ENCODE results near the gene SERBP1.
"Not testable (repeated sequence)": the region's sequence is repeated elsewhere in the genome, so short reads cannot be mapped to it uniquely, and the experiment has no call there.

SERBP1 gene

DNA sequence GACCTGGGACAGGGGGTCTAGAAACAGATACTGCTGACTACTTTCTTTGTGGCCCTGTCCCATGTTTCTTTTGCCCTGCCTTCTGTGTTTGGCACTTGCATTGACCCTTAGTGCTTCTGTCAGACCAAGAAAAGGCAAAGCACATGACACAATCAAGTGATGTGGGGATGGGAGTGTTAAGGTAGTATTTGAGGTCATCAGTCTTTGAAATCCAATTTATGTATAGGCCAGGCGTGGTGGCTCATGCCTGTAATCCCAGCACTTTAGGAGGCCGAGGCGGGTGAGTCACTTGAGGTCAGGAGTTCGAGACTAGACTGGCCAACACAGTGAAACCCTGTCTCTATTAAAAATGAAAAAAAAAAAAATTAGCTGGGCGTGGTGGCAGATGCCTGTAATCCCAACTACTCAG, 26.0 kb downstream of the SERBP1 start:
- no peak for DNase-seq

DNA sequence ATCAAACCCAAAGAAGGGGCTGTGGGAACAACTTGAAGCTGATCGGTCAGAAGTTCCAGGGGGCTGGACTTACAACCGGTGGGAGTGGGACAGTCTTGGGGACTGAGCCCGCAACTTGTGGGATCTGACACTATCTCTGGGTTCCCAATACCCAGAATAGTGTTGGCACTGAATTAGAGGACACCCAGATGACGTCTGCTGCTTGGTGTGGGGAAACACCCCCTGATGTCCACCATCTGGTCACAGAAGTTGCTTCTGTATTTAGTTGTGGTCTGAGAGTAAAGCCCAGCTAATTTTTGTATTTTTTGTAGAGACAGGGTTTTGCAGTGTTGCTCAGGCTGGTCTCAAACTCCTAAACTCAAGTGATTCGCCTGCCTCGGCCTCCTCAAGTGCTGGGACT, 28.8 kb downstream of the SERBP1 start:
- no peak for DNase-seq

DNA sequence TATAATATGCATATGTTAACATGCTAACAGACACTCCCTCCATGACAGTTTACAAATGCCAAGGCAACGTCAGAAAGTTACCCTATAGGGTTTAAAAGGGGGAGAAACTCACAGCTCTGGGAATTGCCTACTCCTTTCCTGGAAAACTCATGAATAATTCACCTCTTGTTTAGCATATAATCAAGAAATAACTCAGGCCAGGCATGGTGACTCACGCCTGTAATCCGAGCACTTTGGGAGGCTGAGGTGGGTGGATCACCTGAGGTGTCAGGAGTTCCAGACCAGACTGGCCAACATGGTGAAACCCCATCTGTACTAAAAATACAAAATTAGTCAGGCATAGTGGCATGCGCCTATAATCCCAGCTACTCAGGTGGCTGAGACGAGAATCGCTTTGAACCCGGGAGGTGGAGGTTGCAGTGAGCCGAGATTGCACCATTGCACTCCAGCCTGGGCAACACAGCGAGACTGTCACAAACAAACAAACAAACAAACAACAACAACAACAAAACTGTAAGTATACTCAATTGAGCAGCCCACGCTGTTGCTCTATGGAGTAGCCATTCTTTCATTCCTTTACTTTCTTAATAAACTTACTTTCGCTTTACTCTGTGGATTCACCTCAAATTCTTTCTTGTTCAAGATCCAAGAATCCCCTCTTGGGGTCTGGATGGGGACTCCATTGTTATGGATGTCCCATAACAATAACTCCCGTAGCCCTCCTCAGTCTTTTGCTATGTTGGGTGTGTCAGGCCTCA, 30.0 kb downstream of the SERBP1 start:
- DNase-seq = not testable (repeated sequence)

DNA sequence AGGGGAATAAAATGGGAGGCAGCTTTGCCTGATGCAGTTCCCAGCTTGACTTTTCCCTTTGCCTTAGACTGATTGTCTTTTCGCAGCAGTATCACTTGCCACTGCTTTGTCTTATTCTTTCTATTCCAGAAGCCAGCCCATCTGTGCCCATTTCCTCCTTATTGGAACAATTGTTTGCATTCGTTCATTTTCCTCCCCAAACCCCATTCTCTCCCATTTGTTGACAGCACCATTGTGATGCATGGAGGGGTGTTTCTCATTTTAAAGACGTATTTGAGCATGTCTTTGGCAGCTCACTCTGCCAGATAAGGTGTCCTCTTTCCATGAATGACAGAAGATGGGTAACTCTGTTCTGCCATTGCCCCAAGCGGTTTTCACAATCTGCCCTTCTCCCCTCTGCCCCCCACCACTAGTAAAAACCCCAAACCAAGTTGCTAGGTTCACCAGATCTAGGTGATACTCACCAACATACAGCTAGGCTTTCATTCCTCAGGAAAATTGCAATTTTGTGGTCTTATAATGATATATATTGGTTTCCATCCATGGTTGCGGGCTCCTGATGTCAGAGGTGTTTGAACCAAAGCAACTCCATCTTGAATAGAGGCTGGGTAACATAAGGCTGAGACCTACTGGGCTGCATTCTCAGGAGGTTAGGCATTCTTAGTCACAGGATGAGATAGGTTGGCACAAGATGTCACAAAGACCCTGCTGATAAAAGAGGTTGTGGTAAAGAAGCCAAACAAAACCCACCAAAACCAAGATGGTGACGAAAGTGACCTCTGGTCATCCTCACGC, 30.8 kb downstream of the SERBP1 start:
- DNase-seq = no peak

DNA sequence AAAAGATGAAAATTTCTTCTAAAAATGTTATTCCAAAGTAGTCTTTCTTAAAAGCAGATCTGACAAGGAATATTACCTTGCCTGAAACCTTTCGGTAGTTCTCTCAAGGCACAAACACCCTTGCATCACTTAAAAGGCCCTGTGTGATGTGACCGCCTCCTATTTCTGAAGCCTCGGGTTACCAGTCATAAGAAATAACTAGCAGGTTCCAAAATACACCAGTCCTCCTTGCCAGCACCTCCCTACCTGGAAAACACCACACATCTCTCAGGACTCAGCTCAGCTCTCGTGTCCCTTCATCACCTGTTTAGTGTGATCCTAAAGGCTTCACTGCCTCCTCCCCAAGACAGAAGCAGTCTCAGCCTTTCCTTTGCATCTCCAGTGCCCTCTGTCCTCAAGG, 35.7 kb downstream of the SERBP1 start:
- no peak for DNase-seq

DNA sequence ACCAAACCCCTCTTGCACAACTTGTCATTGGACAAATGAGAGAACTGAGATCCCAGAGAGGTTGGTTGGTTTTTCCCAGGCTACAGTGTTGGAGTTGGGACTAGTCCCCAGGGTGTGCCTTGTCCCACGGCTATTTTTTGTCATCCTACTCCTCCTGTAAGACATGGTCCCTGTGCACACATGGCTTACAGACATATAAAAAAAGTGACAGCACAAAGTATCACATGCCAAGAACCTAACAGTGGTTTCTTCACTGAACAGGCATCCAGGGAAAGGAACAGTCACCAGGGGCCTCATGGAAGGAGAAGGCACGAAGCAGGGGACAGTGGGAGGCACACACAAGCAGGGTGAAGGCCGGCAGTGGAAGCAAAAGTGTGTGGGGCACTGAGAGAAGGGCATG, 36.5 kb downstream of the SERBP1 start:
- no peak for DNase-seq

DNA sequence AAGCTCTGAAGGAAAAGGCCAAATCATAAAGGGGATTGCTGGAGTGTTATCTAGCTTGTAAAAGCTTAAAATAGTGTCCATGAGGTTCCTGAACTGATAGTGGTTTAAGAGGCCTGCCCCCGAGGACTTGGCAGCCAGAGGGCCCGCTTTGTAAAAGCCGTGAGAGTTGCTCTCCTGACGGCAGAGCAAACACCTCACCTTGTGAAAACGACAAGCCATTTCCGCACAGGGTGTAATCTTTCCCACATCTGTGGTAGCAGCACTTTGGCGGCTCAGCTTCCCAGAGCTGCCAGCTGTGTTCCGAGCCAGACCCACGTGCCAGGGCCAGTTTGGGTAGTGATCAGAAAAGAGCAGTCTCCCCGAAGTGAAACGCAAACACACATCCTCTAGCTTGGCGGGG, 37.0 kb downstream of the SERBP1 start:
- DNase-seq = no peak

DNA sequence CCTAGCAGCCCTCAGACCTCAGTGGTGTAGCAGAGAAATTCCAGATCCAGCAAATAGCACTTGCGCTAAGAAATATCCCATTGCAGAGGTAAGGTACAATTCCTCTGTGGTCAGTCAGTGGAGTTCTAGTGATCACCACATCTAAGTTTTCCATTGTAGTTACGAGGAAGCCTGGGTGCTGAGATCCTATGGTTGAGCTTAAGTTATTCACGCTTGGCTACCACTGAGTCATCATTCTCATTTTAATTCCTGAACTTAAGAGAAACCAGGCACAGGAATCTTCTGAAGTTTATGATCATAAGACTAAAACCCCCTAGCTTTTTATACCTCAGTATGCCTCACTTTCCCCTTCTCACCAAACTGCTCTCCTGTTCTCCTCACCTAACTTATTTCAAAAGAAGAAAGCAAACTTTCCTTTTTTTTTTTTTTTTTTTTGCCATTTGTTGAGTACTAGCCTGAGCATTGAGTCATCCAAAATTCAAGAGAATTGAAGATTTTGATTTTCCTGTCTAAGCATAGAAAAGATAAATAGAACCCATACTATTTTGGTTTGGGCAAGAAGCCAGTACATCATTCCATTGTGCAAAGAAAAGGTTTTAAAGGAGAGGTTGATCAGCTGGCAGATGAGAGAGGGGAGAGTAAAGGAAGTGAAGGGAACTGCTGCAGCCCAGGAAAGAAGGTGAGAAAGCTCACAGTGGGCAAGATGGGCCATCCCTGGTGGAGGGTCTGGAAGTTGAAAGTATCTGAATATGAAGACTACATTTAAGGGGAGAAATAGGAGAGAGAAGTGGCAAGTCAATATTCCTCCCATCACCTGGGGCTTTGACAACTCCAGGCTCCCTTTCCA, 39.9 kb downstream of the SERBP1 start:
- DNase-seq = no peak

DNA sequence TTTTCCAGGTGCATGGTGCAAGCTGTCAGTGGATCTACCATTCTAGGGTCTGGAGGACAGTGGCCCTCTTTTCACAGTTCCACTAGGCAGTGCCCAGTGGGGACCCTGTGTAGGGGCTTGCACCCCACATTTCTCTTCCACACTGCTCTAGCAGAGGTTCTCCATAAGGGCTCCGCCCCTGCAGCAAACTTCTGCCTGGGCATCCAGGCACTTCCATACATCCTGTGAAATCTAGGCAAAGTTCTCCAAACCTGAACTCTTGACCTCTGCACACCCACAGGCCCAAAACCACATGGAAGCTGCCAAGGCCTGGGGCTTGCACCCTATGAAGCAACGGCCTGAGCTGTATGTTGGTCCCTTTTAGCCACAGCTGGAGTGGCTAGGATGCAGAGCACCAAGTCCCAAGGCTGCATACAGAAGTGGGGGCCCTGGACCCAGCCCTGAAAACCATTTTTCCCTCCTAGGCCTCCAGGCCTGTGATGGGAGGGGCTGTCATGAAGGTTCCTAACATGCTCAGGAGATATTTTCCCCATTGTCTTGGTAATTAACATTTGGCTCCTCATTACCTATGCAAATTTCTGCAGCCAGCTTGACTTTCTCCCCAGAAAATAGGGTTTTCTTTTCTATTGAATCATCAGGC, 46.1 kb downstream of the SERBP1 start:
- DNase-seq = no peak

DNA sequence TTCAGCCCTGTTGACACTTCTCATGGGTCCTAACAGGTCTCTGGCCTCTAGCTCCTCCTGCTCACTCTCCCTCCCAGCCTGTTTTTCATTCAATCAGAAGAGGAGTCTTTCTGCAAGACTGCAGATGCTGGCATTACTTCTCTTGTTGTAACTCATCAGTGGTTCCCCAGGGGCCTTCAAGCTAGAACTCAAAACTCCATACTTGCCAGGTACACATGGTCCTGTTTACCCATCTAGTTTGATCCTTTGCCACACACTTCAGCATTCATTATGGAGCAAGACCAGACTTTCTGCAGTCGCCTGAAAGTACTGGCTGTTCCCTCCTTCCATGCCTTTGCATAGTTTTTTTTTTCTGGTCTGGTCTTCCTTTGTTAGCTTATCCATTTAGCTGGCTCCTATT, 47.9 kb downstream of the SERBP1 start:
- DNase-seq = no peak

DNA sequence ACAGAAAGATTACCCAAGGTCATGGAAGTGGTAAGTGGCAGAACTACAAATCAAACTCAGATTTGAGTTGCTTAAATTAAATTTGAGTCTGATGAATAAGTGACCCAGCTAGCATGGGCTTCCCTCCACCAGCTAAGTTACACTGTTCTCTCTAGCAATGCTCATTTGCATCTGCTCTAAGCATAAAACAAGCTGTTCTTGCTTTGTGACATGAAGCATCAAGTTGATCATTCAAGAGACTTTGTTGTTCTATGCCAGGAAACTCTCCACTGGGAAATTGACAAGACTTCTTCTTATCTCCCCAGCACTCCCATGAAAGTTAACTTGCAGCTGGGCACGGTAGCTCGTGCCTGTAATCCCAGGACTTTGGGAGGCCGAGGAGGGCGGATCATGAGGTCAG, 49.0 kb downstream of the SERBP1 start:
- no peak for DNase-seq

DNA sequence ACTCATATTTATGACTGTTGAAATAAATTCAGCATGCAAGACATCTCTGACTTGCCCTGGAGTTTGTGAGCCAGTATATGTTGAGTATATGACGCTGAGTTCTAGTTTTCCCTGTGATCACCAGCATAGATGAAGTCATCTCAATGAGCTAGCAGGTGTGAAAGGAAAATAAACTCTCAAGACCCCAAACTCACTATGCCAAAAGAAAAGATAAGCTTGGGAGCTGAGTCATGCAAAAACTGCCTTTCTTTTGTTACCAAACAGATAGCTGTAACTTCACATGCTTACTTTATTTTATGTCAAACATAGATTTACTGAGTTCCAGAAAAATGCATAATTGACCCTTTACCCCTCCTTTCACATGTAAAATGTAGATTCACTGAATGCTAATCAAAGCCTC, 52.9 kb downstream of the SERBP1 start:
- no peak for DNase-seq

DNA sequence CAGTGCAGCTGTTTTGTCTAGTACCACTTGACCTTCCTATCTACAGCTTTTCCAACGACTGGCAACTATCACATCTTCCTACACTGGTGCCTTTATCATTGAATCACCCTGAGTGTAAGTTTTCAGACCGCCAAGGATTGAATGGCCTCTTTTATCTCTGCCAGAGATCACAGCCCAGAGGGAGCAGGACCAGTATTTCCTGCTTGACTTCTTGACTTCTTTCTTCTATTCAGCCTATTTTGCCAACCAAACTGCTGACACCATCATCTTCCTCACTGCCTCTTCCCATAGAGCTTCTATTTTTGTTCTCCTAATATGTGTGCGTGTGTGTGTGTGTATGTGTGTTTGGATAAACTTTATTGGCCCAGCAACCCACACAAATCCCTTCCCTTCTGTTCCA, 53.8 kb downstream of the SERBP1 start:
- DNase-seq = no peak

DNA sequence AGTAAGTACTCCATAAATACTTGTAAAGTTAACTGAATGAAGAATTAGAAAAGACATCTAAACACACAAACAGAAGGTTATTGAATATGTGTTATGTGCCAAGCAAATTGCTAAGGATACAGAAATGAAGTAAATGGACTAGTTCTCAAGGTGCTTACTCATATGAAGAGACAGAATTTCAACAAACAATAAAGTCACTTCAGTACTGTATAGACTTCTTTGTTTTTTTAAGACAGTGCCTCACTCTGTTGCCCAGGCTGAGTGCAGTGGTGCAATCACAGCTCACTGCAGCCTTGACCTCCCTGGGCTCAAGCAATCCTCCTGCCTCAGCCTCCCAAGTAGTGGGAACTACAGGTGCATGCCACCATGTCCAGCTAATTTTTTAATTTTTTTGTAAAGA, 57.3 kb downstream of the SERBP1 start:
- DNase-seq = no peak

DNA sequence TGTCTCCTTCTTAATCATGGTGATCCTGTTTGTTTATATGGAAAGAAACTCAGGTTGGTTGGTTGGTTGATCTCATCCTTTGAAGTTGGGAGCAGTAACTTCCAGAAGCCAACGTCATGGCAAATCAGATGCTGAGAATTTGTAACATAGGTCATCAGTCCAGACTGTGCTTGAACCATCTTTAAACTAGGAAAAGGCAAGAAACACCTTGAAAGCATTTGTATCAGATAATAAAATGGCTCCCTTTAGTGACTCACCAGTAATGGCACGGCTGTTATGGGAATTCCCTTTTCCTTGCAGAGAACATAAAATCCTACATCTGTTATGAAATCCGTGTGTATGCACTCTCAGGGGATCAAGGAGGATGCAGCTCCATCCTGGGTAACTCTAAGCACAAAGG, 58.1 kb downstream of the SERBP1 start:
- no peak for DNase-seq

DNA sequence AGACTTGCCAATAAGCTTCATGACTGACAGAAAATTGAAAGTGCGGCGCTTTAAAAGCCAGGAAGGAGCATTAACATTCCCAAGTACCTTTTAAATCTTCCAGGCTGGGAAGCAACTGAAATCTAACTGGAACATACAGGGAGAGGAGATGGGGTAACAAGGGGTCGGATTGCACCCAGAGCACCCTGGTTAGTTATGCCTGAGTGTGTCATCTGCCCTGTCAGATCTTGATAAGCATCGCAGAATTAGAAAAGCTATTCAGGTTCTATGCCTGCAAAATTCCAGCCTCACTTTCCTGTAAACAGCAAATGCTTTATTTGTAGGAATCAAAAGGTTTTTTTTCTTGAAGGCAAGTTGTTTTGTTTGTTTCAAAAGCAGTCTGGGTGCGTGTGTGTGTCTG, 58.5 kb downstream of the SERBP1 start:
- DNase-seq = no peak

DNA sequence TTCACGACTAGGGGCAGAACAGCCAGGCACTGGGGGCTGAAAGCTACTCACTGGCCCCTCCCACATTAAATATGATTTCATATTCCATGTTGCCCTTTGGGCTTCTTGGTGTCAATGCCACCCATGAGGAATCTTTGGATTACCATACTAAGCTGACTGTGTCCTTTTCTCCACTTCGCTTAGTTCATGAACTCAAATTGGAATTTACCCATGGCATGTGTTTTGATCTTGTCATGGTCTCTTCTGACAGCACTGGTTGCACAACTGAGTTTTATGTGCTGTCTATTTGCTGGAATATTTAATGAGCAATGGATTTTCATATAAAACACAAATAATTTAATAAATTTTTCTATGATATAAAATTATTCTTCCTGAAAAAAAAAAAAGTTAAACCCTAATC, 59.2 kb downstream of the SERBP1 start:
- DNase-seq = no peak

DNA sequence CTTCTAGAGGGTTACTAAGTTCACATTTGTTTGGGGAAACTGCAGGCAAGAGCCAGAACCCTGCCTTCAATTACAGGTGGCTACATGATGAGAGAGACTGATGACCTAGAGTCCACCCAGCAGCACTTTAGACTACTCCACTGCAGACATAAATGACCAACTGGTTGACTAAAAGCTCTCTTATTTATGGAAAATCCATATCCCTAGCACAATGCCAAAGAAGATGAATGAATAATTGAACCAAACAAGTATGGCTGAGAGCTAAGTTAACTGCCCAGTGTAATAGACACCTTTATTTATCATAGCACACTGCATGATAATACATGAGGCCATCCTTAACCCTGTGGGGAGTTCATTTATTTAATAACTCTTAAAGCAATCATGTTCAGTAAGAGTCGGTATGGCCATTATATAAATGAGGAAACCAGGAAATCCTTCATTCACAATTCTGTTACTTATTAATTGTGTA, 62.1 kb downstream of the SERBP1 start:
- DNase-seq = no peak

DNA sequence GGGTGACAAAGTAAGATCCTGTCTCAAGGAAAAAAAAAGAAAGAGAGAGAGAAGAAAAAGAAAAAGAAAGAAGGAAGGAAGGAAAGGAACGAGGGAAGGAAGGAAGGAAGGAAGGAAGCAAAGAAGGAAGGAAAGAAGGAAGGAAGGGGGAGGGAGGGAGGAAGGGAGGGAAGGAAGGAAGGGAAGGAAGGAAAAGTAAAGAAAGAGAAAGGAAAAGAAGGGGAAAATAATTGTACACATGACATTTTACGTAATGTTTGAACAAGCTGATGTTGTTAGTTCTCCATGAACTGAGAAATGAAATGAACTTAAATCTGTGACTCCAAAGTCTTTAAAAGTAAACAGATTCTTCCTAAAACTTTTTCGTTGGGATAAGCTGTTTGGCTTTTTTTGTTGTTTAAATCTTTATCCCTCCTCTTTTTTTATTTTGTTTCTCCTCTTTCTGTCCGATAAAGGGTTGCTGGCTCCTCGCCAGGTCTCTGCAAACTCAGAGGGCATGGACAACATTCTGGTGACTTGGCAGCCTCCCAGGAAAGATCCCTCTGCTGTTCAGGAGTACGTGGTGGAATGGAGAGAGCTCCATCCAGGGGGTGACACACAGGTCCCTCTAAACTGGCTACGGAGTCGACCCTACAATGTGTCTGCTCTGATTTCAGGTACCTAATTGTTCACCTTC, 62.7 kb downstream of the SERBP1 start:
- no peak for DNase-seq

DNA sequence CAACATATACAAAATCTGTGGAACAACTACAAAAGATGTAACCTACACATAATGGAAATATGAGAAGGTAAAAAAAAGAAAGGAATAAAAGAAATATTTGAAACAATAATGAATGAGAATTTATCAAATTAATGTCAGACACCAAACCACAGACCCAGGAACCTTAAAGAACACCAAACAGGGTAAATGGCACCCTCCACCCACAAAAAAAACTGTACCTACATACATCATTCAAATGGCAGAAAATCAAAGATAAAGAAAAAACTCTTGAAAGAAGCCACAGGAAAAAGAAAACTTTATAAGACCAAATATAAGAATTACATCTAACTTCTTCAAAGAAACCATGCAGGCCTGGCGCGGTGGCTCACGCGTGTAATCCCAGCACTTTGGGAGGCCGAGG, 68.6 kb downstream of the SERBP1 start:
- no peak for DNase-seq

DNA sequence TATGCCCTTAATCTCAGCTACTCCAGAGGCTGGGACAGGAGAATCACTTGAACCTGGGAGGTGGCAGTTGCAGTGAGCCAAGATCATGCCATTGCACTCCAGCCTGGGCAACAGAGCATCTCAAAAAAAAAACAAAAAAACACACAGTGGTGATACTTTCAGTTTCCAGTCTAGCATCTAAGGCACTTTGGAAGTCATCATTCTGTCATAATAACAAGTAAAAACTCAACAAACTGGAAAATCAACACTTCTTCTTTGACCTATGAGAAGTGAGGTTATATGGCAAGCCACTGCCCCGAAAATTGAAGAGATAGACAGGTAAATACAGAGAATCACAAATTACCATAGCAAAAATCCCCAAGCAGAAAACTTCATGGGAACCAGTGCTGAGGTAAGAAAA, 70.6 kb downstream of the SERBP1 start:
- no peak for DNase-seq
